ENCODE results near the gene KIF5A.
A peak's percentile ranks its signal among the peaks of the same experiment; 100 is the strongest.

DNA sequence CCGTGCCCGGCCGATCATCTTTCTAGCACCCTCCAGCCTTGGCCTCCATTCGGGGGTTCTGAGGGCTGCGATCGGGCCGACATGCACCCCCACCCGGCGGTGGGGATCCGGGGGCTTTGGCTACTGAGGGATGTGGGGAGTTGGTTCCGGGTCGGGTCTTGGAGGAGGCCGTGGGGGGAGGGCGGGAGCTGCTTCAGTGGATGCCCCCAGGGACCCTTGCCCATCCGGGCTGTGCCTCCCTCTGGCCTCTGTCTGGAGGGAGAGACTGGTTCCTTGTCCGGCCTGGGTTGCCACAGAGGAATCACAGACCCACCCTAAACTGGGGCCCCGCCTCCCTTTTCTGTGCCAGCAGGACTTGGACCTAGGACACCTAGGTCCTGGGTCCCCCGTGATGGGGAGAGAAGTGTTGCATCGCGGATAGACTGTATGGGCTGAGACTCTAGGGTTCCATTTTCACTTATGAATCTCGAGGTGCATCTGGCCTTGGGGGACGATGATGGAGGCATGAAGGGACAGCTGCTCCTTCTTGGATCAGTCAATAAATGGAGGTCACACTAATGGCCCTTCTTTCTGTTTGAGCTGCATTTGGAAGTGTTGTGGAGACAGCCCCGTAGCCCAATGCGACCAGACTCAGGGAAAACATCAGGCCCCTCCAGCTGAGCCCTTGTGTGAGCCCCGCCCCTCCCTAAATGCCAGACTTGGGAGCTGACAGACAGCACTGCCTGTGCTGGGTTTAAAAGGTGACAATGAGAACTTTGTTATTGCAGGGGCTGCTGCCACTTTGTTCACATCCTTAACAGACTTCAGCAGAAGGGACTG lies 55.4 kb downstream of the KIF5A start:
- TF ChIP-seq POLR2A (IDR thresholded peaks at IDR 0.05; ENCODE audit: low read depth, low read length) (no peak), PAX5 (IDR thresholded peaks at IDR 0.05; ENCODE audit: insufficient read depth, low read length, severe bottlenecking) (no peak), POLR2AphosphoS5 (IDR thresholded peaks at IDR 0.05; ENCODE audit: low read depth, low read length) (no peak), SPI1 (IDR thresholded peaks at IDR 0.05; ENCODE audit: low read depth, low read length) (no peak), TAF1 (IDR thresholded peaks at IDR 0.05; ENCODE audit: low read depth, low read length) (0 out of 2 replicates have a peak, but pooled peaks have one; percentile 11)
